ENCODE results near the gene ELL. TPM values are rescaled to one million over a fixed set of nuclear protein-coding genes. Genes with fewer than 3 reads are reported as not detected.

Gene ELL
- total and polyA plus RNA-seq, 9 of the 15 experiments (the other 6 are each of a cell fraction or from before 2014, with no cell fraction given) = 0.24 to 22.5 (median 4.1) TPM

DNA sequence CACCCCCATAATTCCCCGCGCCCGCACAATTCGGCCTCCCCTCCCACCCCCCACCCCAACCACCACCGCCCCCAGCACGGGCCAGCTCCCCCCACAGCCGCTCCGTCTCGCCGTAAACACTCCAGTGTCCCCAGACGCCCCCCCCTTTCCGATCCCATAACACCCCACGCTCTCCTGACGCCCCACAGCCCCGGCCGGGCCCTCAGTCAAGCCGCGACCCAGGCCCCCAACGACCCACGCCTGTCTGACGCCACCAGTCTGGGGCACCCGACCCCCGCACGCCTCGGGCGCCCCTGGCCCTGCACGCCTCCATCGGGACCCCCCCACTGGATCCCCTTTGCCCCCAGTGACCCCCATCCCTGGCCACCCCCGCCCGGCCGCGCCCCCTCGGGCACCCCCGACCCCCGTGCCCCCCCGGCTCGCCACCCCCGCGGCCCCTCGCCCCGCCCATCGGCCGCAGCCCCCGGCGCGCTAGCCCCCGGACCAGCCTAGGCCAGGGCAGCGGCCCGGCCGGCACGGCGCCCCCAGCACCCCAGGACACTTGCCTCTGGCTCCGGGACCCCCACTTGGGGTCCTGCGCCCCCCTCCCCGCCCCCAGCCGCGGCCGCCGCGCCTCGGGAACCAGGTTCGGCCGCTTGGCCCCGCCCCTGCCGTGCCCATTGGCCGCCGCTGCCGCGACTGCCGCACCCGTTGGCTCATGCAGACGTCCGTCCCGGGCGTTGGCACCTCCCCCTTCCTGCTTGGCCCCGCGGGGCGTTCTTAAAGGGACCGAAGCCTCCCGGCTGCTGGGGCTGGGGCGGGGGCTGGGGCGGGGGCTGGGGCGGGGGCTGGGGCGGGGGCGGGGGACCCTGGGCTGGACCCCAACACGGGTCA, 21.3 kb upstream of the ELL start, which contains the start of gene FKBP8 (continued):
- peak; percentile 93 for TF ChIP-seq NEUROD1 (IDR thresholded peaks at IDR 0.05; ENCODE audit: borderline replicate concordance, low read depth, low read length, partially characterized antibody)
- TF ChIP-seq, protein P1, sequence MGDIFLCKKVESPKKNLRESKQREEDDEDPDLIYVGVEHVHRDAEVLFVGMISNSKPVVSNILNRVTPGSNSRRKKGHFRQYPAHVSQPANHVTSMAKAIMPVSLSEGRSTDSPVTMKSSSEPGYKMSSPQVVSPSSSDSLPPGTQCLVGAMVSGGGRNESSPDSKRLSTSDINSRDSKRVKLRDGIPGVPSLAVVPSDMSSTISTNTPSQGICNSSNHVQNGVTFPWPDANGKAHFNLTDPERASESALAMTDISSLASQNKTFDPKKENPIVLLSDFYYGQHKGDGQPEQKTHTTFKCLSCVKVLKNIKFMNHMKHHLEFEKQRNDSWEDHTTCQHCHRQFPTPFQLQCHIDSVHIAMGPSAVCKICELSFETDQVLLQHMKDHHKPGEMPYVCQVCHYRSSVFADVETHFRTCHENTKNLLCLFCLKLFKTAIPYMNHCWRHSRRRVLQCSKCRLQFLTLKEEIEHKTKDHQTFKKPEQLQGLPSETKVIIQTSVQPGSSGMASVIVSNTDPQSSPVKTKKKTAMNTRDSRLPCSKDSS (IDR thresholded peaks at IDR 0.05; ENCODE audit: low read depth, partially characterized antibody) = no peak
- peak in 1 of 3 experiments; percentile 16 for TF ChIP-seq YY1 (IDR thresholded peaks at IDR 0.05; ENCODE audit: borderline replicate concordance in 1 of 3, control insufficient read depth in 1 of 3, extremely low read depth in 1 of 3, insufficient read depth in 3 of 3, insufficient read length in 1 of 3, insufficient replicate concordance in 2 of 3, low read depth in 1 of 3, low read length in 2 of 3)
- TF ChIP-seq NFYB (IDR thresholded peaks at IDR 0.05; ENCODE audit: extremely low read depth, insufficient read length) = peak; percentile 87
- no peak for TF ChIP-seq C11orf30 (IDR thresholded peaks at IDR 0.05; ENCODE audit: low read depth)
- no peak for TF ChIP-seq ZC3H4 (CRISPR knock-in tag; IDR thresholded peaks at IDR 0.05; ENCODE audit: borderline replicate concordance)
- TF ChIP-seq ZBTB7A (IDR thresholded peaks at IDR 0.05; ENCODE audit: borderline replicate concordance, control insufficient read depth, low read depth, low read length) = peak; percentile 94
- TF ChIP-seq, protein P2, sequence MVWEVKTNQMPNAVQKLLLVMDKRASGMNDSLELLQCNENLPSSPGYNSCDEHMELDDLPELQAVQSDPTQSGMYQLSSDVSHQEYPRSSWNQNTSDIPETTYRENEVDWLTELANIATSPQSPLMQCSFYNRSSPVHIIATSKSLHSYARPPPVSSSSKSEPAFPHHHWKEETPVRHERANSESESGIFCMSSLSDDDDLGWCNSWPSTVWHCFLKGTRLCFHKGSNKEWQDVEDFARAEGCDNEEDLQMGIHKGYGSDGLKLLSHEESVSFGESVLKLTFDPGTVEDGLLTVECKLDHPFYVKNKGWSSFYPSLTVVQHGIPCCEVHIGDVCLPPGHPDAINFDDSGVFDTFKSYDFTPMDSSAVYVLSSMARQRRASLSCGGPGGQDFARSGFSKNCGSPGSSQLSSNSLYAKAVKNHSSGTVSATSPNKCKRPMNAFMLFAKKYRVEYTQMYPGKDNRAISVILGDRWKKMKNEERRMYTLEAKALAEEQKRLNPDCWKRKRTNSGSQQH (CRISPR knock-in tag; IDR thresholded peaks at IDR 0.05) = no peak
- TF ChIP-seq EGR1 (conservative IDR thresholded peaks at IDR 0.05) = peak; percentile 31; the same call in 1 of the 2 replicates
- TF ChIP-seq, protein P3, sequence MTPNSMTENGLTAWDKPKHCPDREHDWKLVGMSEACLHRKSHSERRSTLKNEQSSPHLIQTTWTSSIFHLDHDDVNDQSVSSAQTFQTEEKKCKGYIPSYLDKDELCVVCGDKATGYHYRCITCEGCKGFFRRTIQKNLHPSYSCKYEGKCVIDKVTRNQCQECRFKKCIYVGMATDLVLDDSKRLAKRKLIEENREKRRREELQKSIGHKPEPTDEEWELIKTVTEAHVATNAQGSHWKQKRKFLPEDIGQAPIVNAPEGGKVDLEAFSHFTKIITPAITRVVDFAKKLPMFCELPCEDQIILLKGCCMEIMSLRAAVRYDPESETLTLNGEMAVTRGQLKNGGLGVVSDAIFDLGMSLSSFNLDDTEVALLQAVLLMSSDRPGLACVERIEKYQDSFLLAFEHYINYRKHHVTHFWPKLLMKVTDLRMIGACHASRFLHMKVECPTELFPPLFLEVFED (CRISPR knock-in tag; conservative IDR thresholded peaks at IDR 0.05) = no peak
- TF ChIP-seq FOSL1 (tag; conservative IDR thresholded peaks at IDR 0.05) = no peak
- TF ChIP-seq ZNF217 (CRISPR knock-in tag; IDR thresholded peaks at IDR 0.05) = no peak
- TF ChIP-seq PHF8 (IDR thresholded peaks at IDR 0.05; ENCODE audit: borderline replicate concordance, low read length) = peak; percentile 50; the same call in 1 of the 2 replicates
- no peak for TF ChIP-seq ZNF282 (CRISPR knock-in tag; IDR thresholded peaks at IDR 0.05)
- no peak for TF ChIP-seq NR4A1 (CRISPR knock-in tag; IDR thresholded peaks at IDR 0.05)
- no peak for TF ChIP-seq NR4A1 (tag; IDR thresholded peaks at IDR 0.05)
- peak; percentile 99 for TF ChIP-seq RBM25 (IDR thresholded peaks at IDR 0.05; ENCODE audit: low read depth, low read length, severe bottlenecking)
- no peak for TF ChIP-seq SREBF1 (IDR thresholded peaks at IDR 0.05; ENCODE audit: borderline replicate concordance, low read depth, low read length)
- TF ChIP-seq EP400 (IDR thresholded peaks at IDR 0.05) = no peak
- TF ChIP-seq, protein P4, sequence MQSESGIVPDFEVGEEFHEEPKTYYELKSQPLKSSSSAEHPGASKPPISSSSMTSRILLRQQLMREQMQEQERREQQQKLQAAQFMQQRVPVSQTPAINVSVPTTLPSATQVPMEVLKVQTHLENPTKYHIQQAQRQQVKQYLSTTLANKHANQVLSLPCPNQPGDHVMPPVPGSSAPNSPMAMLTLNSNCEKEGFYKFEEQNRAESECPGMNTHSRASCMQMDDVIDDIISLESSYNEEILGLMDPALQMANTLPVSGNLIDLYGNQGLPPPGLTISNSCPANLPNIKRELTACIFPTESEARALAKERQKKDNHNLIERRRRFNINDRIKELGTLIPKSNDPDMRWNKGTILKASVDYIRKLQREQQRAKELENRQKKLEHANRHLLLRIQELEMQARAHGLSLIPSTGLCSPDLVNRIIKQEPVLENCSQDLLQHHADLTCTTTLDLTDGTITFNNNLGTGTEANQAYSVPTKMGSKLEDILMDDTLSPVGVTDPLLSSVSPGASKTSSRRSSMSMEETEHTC (IDR thresholded peaks at IDR 0.05) = no peak
- peak; percentile 21 for TF ChIP-seq TBP (optimal IDR thresholded peaks at IDR 0.05; ENCODE audit: low read depth, low read length)
